Posterior vena cava (tissue), 2 donors: Measurements from ENCODE around the gene NFILZ. TPM values are rescaled to one million over a fixed set of nuclear protein-coding genes. Genes with fewer than 3 reads are reported as not detected.
"Not testable (repeated sequence)": the region's sequence is repeated elsewhere in the genome, so short reads cannot be mapped to it uniquely, and the experiment has no call there.

ENCODE experiments used
- DNase-seq: peaks from one replicate; pipeline ENCODE4 v3.0.0-alpha.2; 2020; ENCODE audit warnings: low spot score
- intact Hi-C, 2 donors: fragments of 100-400 bp; cut with DNase I; formaldehyde crosslinking; loops; one replicate each; pipeline versions ENCODE4 v1.14.1 to v1.14.2; 2022 to 2023
- total RNA-seq, 2 donors: library from RNA; stranded (reverse); fragmentation: NEBNext Ultra II Directional; extraction: Animal tissue kit (Norgen Biotek cat#: 25700); gene quantifications; one replicate each; pipeline ENCODE4 v1.2.1, GENCODE V29; 2021
- donor health status: DM: yes; HTN: yes; CAD: no.
- donor health status: DM: yes; HTN: yes; CAD: no.

Gene NFILZ
- total RNA-seq, 2 donors from 2014 or later, result not detected

- DNase-seq, result not testable (repeated sequence)
- intact Hi-C loops, result loop anchor here in 1 of 2 donors (5.0 kb wide), 1 partner anchor 855 kb away; no protein-coding TSS in a partner anchor
Measured at GRCh38 chr19:8637070-8637469, 6.6 kb downstream of the NFILZ start.

GRCh38 chr19:8638078-8638619, 7.7 kb downstream of the NFILZ start:
- DNase-seq, result no peak
- intact Hi-C loops, result loop anchor here in 1 of 2 donors (5.0 kb wide), 1 partner anchor 854 kb away; no protein-coding TSS in a partner anchor

GRCh38 chr19:8639821-8640401, 9.5 kb downstream of the NFILZ start:
- intact Hi-C loops, result loop anchor here (5.0 kb wide), 2 partner anchors 58 to 852 kb away; no protein-coding TSS in a partner anchor
- no peak for DNase-seq

- DNase-seq, result peak; percentile 89
- intact Hi-C loops, result loop anchor here in 1 of 2 donors (5.0 kb wide), 1 partner anchor 58 kb away; no protein-coding TSS in a partner anchor
Measured at GRCh38 chr19:8640402-8641004, 10.1 kb downstream of the NFILZ start.

- no peak for DNase-seq
- intact Hi-C loops, result loop anchor here in 1 of 2 donors (5.0 kb wide), 1 partner anchor 59 kb away; no protein-coding TSS in a partner anchor
Measured at GRCh38 chr19:8641221-8641907, 10.9 kb downstream of the NFILZ start.

- DNase-seq, result no peak
- intact Hi-C loops, result loop anchor here in 1 of 2 donors (5.0 kb wide), 1 partner anchor 60 kb away; no protein-coding TSS in a partner anchor
Measured at GRCh38 chr19:8641908-8642547, 11.6 kb downstream of the NFILZ start.

GRCh38 chr19:8642561-8642960, 12.1 kb downstream of the NFILZ start:
- intact Hi-C loops, result loop anchor here in 1 of 2 donors (5.0 kb wide), 1 partner anchor 60 kb away; no protein-coding TSS in a partner anchor
- no peak for DNase-seq

GRCh38 chr19:8643860-8644653, 13.6 kb downstream of the NFILZ start:
- no peak for DNase-seq
- intact Hi-C loops, result loop anchor here in 1 of 2 donors (5.0 kb wide), 1 partner anchor 62 kb away; no protein-coding TSS in a partner anchor

GRCh38 chr19:8648240-8648639, 17.8 kb downstream of the NFILZ start:
- no peak for DNase-seq
- intact Hi-C loops, result no loop called here

- DNase-seq, result peak; percentile 92
- intact Hi-C loops, result loop anchor here (5.0 kb wide), 2 partner anchors 423 to 428 kb away; no protein-coding TSS in a partner anchor
Measured at GRCh38 chr19:8654591-8655339, 24.3 kb downstream of the NFILZ start.

GRCh38 chr19:8655340-8655709, 24.9 kb downstream of the NFILZ start:
- intact Hi-C loops, result loop anchor here (5.0 kb wide), 2 partner anchors 422 to 427 kb away; no protein-coding TSS in a partner anchor
- DNase-seq, result peak; percentile 73

GRCh38 chr19:8657869-8658268, 27.4 kb downstream of the NFILZ start:
- intact Hi-C loops, result loop anchor here (5.0 kb wide), 2 partner anchors 419 to 424 kb away; no protein-coding TSS in a partner anchor
- peak; percentile 43 for DNase-seq

- intact Hi-C loops, result loop anchor here (5.0 kb wide), 2 partner anchors 417 to 422 kb away; no protein-coding TSS in a partner anchor
- peak; percentile 25 for DNase-seq
Measured at GRCh38 chr19:8659905-8660304, 29.5 kb downstream of the NFILZ start.

GRCh38 chr19:8662263-8662662, 31.8 kb downstream of the NFILZ start:
- peak; percentile 45 for DNase-seq
- intact Hi-C loops, result no loop called here

- intact Hi-C loops, result no loop called here
- DNase-seq, result peak; percentile 72
Measured at GRCh38 chr19:8663920-8664670, 33.7 kb downstream of the NFILZ start.

- DNase-seq, result no peak
- intact Hi-C loops, result no loop called here
Measured at GRCh38 chr19:8664671-8665057, 34.2 kb downstream of the NFILZ start.
